Retinal pigment epithelial cell (primary cell): ENCODE measurements around the gene ARHGAP24.

ENCODE experiments used
- DNase-seq: peaks from one replicate; pipeline ENCODE4 v3.0.0-alpha.2; 2010; ENCODE audit warnings: low read depth
- H3K4me3 ChIP-seq: 2 replicates; pipeline ENCODE4 v1.5.1; 2011; ENCODE audit warnings: mild to moderate bottlenecking, low read length, control low read depth, moderate library complexity
- TF ChIP-seq, protein P1 (sequence below): conservative IDR thresholded peaks from 2 replicates; pipeline ENCODE4 v1.5.1; 2011; ENCODE audit warnings: low read depth, low read length, control low read depth, inconsistent platforms

The ARHGAP24 gene

DNA sequence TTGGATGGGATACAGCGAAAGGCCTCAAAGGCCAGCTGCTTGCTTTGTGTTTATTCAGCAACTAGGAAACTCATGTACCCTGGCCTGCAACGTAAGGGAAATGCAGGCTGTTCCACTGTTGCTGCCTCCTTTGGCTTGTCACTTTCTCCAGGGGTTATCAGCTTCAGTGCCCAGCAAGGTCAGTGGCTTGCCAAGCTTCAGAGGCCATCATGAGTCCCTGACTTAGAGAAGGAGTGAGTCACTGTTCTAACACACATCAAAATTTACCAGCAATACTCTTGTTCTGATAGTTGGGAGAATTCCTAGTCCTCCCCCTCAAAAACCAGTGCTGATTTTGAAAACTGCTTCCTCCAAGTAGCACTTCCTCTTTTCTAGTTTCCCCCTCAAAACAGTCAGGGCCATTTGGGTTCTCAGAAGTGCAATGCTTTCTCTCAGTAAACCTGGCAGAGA, 250.8 kb downstream of the ARHGAP24 start:
- no peak overlapping the region for H3K4me3 ChIP-seq
- no peak for DNase-seq
- TF ChIP-seq, protein P1, sequence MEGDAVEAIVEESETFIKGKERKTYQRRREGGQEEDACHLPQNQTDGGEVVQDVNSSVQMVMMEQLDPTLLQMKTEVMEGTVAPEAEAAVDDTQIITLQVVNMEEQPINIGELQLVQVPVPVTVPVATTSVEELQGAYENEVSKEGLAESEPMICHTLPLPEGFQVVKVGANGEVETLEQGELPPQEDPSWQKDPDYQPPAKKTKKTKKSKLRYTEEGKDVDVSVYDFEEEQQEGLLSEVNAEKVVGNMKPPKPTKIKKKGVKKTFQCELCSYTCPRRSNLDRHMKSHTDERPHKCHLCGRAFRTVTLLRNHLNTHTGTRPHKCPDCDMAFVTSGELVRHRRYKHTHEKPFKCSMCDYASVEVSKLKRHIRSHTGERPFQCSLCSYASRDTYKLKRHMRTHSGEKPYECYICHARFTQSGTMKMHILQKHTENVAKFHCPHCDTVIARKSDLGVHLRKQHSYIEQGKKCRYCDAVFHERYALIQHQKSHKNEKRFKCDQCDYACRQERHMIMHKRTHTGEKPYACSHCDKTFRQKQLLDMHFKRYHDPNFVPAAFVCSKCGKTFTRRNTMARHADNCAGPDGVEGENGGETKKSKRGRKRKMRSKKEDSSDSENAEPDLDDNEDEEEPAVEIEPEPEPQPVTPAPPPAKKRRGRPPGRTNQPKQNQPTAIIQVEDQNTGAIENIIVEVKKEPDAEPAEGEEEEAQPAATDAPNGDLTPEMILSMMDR, result no peak

DNA sequence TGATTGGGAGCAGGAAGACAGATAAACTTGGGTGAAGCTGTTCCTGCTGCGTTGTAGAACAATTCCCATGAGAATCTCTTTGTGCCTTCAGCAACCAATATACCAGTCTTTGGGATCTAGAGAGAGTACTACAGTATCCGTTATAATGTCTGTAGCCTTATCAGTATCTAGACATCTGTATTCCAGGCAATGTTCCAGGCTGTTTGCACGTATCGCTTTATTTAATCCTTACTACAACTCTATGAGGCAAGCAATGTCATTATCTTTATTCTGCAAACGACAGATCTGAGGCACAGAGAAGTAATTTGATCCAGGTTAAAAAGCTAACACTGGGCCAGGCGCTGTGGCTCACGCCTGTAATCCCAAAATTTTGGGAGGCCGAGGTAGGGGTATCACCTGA, 251.6 kb downstream of the ARHGAP24 start:
- TF ChIP-seq, protein P1, result no peak
- DNase-seq, result no peak
- no peak overlapping the region for H3K4me3 ChIP-seq

DNA sequence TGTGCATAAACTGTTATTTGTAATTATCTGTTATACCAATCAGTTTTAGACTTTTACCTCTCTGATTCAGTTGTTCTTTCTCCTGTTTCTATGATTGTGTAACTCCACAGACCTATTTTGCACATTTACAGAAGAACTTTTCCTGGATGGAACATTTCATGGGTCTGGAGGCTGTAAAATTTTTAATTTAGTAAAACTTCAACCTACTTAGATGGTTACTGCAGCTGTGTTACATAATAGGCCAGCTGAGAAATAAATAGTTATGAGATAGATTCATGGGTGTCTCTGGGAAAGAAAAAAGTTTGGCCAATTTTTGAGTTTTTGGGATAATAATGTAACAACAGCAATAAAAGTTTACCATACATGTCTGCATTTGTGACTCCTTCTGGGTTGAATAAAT, 253.5 kb downstream of the ARHGAP24 start:
- TF ChIP-seq, protein P1, result no peak
- no peak for DNase-seq
- no peak overlapping the region for H3K4me3 ChIP-seq

- TF ChIP-seq, protein P1, result no peak
- H3K4me3 ChIP-seq, result no peak overlapping the region
- DNase-seq, result no peak
These were observed 257.2 kb downstream of the ARHGAP24 start for GRCh38 chr4:85732124-85732523.

DNA sequence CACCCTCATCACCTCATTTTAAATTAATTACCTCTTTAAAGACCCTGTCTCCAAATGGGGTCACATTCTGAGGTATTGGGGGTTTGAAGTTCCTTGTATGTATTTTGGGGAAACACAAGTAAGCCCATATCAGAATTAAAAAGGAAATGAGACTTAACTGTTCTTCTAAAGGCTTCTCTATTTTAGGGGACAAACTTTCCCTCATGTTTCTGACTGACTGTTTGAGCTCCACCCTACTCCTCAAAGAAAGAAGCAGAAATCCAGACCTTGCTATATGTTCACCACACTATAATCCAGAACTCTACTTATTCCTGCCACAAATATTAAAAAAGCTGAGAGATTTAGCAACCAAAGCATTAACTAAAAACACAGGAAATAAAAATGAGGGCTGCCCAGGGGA, 258.8 kb downstream of the ARHGAP24 start:
- TF ChIP-seq, protein P1, result no peak
- no peak overlapping the region for H3K4me3 ChIP-seq
- no peak for DNase-seq

DNA sequence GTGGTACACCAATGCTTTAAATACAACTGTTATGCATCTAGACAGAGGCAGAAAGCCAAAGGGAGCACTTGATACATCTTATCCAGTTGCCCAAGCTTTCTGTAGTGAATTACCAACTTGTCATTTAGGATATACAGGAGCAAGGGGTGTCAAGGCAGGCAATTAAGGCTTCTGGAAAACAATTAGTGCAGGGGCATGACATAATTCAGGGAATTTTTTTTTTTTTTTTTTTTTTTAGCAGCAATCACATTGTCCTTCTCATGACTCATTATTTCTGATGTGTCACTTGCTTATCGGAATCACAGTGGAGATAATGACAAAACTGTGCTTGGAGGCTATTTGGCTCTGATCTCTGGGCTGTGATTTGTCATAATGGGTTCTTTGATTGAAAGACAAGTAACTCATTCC, 259.5 kb downstream of the ARHGAP24 start:
- no peak for DNase-seq

GRCh38 chr4:85736571-85736970, 261.6 kb downstream of the ARHGAP24 start:
- no peak for DNase-seq
- TF ChIP-seq, protein P1, result no peak
- no peak overlapping the region for H3K4me3 ChIP-seq

More for the DNA sequence above, 259.5 kb downstream of the ARHGAP24 start:
- TF ChIP-seq, protein P1, result no peak
- H3K4me3 ChIP-seq, result no peak overlapping the region
